Measurements from ENCODE around the gene CNNM2.
"Not testable (repeated sequence)": the region's sequence is repeated elsewhere in the genome, so short reads cannot be mapped to it uniquely, and the experiment has no call there.

Gene CNNM2

DNA sequence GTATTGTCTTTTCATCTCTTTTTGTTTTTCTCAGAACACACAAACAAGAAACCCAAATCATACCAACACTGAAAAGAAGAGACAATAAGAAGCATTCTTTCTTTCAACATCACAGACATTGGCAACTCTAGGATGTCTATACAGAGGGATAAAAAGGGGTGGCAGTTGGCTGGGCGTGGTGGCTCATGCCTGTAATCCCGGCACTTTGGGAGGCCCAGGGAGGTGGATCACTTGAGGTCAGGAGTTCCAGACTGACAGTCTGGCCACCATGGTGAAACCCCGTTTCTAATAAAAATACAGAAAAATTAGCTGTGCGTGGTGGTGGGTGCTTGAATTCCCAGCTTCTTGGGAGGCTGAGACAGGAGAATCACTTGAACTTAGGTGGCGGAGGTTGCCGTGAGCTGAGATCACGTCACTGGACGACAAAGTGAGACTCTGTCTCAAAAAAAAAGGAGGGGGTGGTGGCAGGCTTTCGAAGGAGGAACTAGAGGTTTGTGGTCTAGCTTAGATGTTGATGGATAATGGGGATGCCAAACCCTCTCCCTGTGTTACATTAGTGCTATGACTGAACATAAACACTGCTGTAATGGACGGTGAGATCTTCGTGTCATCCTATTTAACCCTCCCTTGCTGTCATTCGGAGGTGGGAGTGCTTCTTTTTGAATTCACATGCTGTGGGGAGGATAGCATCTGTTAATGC is 9.4 kb downstream of the CNNM2 start:
- no peak for DNase-seq

DNA sequence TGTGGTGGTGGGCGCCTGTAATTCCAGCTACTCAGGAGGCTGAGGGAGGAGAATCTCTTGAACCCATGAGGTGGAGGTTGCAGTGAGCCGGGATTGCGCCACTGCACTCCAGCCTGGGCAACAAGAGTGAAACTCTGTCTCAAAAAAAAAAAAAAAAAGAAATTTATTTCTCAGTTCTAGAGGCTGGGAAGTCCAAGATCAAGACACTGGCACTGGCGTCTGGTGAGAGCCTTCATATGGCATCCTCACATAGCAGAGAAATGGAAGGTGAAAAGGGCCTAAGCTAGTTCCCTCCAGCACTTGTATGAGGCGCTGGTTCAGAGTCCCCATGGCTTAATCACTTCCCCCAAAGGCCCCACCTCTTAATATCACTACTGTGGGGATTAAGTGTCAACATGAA is 10.3 kb downstream of the CNNM2 start:
- DNase-seq: not testable (repeated sequence)

DNA sequence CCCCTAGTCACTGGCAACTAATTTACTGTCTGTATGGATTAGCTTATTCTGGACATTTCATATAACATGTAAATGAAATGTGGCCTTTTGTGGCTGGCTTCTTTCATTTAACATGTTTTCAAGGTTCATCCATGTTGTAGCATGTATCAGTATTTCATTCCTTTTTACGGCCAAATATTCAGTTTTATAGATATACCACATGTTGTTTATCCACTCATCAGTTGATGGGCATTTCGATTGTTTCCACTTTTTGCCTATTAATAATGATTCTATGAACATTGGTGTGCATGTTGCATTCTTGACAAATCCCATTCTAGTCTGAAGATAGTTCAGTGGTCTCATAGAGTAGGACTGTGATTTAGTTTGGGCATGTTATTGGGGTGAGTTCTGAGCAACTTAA is 12.6 kb downstream of the CNNM2 start:
- no peak for DNase-seq

DNA sequence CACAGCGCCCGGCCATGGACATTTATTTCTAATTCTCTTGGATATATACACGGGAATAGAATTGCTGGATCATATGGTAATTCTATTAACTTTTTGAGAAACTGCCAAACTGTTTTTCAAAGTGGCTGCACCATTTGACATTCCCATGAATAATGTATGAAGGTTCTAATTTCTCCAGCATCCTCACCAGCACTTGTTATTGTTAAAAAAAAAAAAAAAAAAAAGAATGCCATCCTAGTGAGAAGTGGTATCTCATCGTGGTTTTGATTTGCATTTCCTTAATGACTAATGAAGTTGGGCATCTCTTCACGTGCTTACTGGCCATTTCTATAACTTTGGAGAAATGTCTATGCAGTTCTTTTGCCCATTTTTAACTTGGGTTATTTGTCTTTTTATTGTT is 13.5 kb downstream of the CNNM2 start:
- DNase-seq: no peak

DNA sequence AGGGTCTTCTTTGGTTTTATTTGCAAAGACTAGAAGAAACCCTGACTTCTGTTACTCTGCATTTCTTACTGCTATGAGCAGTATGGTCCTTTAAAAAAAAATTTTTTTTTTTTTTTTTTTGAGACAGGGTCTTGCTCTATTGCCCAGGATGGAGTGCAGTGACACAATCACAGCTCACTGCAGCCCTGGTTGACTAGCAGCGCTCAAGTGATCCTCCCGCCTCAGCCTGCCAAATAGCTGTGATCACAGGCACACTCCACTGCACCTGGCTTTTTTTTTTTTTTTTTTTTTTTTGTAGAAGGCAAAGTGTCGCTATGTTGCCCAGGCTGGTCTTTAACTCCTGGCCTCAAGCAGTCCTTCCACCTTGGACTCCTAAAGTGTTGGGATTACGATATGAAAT is 17.4 kb downstream of the CNNM2 start:
- DNase-seq: no peak

DNA sequence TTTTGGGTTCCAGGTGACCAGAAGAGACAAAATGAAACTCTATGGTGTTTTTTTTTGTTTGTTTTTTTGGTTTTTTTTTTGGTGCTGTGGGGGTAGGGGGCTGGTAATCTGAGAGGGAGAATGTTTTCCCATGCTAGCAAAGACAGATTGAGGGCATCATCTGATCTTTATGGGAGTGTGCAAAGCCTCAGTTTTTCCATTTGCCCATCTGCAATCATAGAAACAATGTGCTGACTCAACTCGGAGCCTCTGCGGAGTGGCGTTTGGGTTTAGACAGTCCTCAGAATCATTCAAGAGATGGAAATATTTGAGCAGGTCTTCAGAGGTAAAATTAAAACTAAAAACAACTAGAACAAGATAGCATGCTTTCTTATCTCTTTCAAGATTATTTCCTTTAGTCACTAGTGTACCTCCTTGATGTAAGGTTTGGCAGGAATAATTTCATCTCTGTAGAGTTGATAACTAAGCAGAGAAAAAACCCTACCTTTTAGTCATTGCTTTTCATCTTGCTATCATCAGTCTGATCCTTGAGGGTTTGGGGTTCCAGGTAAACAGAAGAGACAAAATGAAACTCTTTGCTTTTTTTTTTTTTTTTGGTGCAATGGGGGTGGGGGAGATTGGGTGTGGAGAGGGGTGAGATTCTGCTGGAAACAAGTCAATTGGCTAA is 18.0 kb downstream of the CNNM2 start:
- DNase-seq: no peak

DNA sequence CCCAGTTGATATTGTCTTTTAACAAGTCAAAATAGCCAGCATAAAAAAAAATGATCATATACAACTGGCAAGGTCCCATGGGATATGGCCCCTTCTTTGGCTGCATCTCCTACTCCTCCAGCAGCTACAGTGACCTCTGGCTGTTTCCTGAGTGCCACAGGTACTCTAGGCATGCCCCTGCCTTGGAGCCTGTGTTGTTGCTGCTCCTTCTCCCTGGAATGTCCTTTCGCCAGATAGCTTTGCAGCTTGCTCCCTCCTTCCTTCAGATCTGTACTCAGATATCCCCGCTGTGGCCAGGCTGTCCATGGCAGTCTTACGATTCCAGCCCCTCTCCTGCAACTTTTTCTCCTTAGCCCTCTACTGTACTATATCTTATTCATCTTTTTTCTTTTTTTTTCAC is 23.3 kb downstream of the CNNM2 start:
- DNase-seq: no peak

DNA sequence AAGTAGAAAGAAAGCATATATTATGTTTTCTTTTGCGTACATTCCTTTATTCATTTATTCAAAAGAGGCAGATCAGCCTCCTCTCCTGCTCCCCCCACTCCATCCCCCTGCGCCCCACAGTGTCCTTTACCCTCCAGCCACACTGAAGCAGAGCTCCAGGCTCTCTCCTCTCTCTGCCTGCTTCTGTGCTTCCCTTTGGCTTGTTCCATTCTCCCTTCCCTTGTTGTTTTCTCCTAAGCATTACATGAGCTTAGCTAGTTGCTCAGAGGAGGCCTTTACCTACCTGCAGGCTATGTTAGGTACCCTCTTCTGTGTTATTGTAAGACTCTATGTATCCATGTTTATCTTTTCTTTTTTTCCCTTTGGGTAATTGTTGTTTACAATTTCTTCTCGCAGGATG is 27.4 kb downstream of the CNNM2 start:
- DNase-seq: no peak

DNA sequence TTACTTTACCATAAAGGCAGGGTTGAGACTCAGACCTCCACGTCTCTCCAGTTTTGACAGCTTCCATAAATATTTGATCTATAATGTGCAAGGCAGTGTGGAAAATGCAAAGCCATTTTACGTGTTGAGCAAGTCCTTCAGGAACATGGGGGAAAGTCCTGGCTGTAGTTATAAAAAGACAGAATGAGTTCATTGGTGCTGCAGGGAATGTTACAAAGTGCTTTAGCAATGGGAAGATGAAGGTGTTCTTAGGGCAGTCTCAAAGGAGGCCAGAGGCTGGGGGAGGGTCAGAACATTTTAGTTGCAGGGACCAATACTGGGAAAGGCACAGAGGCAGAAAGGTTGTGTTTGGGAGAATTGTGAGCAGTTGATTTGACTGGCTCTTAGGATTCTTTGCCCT is 27.9 kb downstream of the CNNM2 start:
- no peak for DNase-seq

DNA sequence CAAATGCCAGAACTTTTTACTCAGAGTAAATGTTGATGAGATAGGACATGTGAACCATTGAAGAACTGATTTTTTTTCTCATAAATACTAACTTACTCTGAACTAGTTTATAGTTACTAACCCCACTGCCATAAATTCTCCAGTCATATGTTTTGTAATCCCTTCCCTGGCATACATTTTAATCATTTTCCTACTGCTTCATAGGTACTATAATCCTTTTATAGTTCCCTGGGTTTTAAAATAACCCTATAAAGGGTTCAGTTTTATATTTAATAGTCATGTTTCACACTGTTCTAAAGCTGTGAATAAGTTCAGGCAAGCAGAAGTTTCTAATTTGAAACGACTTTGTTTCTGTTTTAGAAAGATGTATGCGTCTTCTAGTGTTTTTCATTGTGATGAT is 28.9 kb downstream of the CNNM2 start:
- no peak for DNase-seq

DNA sequence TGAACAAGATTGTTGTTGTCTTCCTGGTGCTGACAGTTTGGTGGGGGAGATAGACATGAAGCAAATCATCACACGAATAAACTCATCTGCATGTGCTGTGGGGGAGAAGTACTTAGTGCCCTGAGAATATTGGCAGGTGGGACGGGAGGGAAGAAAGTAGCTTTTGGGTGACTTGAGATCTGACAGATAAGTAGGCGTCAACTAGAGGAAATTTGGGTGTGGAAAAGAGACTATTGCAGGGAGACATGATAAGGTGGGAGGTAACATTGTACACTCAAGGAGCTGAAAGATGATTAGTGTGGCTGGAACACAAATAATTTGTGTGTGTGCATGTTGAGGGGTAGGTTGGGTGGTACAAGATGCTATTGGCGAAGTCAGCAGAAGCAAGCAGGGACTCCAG is 30.1 kb downstream of the CNNM2 start:
- DNase-seq: no peak

DNA sequence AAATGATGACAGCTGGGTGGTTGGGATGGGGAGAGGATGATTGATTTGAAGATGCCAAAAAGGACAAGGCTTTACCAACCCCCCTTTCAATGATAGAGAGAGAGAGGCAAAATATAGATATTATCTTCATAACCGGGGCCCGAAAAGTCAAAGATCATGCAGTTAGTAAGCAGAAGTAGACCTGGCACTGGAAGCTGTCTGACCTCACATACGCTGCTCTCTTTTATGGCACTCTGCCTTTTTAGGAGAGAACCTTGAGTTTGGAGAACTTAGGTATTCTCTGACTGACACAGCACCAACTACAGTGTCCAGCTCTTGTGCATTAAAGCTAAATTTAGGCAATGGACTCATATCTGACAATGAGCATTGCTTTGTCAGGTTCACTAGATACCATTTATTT is 30.7 kb downstream of the CNNM2 start:
- DNase-seq: no peak

DNA sequence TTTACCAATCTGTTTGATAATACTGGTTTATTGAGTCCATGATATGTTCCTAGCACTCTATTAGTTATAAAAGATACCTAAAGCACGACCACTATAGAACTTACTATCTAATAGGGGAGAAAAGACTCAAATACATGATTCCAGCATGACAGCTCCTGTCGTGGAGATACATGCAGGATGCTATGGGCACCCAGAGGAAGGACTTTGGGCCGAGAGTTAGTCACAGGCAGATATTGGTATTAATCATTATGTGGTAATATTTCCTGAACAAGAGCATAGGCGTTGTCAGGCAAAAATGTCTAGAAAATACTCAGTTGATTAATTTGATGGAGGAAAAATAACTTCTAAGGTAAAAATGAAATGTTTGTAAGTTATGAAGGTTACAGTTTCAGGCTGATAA is 31.8 kb downstream of the CNNM2 start:
- no peak for DNase-seq

DNA sequence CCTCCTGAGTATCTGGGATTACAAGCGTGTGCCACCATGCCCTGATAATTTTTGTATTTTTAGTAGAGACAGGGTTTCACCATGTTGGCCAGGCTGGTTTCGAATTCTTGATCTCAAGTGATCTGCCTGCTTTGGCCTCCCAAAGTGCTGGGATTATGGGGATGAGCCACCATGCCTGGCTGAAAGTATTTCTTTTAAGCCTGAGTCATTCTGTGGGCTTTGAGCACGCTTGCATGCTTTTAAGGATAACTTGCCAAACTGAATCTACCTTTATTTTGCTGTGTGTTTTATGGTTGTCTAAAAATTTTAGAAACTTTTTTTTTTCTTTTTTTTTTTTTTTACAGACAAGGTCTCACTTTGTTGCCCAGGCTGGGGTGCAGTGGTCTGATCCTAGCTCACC is 33.2 kb downstream of the CNNM2 start:
- no peak for DNase-seq

DNA sequence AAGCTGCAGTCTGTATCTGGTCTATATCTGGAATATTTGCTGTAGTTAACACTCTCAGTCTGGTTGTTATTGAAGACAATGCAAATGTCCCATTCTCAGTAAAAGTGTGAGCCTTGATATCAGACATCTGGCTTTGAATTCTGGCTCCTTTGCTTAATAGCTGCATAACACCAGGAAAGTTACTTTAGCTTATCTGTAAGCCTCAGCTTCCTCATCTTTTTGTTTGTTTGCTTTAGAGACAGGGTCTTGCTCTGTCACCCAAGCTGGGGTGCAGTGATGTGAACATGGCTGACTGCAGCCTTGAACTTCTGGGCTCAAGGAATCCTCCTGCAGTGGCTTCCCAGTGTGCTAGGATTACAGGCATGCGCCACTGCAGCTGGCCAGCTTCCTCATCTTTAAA is 41.3 kb downstream of the CNNM2 start:
- DNase-seq: no peak

DNA sequence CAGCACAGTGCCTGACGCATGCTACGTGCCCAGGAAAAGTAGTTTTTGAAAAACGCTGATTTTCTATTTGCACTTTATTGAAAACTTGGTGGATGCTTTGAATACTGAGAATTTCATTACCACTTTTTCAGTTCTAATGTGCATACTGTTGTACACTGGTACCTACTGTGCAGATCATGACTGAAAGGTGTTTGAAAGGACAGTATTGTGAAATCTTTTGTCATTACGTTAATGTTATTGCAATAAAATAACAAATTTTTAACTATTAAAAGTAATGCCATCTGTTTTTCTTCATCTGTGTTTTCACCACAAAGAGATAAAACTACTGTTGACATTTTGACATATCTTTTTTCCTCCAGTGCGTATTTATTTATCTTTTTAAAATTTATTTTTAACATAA is 42.1 kb downstream of the CNNM2 start:
- no peak for DNase-seq

DNA sequence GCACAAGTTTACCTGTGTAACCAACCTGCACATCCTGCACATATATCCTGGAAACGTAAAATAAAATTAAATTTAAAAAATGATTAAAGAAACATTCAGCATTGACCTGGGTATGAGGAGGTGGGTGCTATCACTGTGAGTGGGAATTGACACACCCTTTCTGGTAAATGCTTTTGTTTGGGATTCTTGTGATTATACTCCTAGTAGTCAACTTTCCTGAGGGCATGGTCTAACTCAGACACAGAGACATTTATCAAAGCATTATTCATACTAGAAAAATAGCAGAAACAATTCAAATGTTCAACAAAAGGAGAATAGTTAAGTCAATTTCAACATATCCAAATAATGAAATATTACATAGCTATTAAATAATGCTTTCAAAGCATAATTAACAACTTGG is 44.2 kb downstream of the CNNM2 start:
- DNase-seq: no peak

DNA sequence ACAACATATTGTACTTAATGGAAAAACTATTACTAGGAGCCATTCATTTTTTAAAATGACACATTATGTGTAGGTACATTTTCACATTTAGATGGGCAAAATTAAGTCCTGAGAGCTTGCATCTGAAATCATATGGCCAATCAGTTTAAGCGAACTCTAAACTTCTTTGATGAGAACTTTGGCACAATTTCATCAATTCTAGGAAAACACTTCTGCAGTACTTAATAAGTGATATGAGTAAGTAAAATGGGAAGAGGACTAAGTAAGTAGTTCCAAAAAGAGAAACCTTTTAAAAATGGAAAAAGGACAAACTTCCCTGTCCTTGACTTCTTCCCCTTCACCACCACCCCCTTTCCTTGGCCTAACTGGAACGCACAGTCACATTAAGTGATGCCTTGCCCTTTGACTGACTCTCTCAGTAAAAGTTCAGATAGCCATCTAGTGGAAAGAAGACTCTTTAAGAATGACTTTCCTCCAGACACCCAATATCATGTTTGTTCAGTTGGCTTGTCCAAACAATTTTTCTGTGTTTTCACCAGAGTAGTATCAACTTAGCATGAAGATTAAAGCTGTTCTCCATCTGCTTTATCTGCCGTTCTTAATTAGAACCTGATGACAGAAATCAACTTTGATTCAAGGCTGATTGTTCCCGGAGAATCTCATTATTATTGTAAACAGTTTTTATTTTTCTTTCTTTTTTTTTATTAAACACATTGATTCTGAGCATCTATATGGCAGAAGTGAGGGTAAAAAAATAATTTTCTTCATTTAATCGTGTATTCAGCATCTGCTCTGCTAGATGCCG is 45.1 kb downstream of the CNNM2 start:
- no peak for DNase-seq

DNA sequence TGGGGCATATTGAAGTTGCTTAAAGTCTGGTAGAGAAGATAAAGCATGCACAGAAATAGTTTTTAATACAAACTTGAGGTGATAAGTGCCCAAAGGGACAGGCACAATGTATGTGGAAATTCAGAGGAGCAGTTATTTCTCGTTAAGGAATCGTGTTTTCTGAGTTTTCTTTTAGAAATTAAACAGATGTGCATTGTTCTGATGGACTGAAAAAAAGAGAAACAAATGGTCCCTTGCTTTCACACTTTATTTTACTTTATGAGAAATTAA is 45.6 kb downstream of the CNNM2 start:
- no peak for DNase-seq

DNA sequence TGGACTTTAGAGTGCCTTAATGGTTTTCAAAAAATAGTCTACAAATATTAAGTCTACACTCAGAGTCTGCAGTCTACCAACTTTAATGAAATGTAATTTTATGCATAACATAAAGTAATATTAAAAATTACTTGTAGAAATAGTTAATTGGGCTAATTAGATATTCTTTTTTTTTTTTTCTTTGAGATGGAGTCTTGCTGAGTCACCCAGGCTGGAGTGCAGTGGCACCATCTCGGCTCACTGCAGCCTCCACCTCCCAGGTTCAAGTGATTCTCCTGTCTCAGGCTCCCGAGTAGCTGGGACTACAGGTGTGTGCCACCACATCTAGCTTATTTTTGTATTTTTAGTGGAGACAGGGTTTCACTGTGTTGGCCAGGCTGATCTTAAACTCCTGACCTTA is 46.0 kb downstream of the CNNM2 start:
- DNase-seq: not testable (repeated sequence)

DNA sequence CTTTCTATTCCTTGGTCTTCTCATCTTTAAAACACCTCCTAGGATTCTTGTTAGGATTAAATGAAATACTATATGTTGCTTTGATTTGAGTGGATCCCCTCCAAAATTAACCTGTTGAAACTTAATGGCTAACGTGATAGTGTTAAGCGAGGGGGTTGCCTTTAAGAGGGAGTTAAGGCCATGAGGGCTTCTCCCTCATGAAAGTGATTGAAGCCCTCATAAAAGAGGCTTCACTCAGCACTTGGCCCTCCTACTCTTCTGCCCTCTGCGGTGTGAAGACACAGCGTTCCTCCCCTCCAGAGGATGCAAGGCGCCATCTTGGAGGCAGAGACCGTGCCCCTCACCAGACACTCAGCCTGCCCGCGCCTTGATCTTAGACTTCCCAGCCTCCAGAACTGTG is 46.6 kb downstream of the CNNM2 start:
- no peak for DNase-seq

DNA sequence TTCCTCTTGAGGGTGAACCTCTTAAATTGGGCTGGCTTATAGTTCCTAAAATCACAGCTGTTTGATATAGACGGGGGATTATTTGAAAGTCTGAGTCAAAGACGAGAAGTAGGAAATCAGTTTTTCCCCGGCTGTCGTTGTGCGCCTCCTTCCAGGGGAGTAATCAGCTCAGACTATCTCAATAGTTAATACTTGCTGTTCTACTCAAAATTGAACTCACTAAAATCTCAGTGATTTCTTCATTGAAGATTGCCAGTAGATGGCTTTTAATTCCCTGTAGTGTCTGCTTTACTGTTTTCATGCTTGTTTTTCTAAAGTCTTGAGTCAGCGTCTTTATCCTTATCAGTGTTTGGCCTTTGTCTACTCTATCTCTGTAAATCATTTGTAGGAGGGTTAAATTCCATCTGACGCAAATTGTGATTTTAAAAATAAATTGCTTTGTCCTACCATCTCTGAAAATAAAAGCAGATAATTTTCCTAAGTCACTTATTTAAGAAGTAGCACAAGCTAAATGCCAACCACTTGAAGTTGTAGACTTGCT is 47.3 kb downstream of the CNNM2 start:
- DNase-seq: no peak

DNA sequence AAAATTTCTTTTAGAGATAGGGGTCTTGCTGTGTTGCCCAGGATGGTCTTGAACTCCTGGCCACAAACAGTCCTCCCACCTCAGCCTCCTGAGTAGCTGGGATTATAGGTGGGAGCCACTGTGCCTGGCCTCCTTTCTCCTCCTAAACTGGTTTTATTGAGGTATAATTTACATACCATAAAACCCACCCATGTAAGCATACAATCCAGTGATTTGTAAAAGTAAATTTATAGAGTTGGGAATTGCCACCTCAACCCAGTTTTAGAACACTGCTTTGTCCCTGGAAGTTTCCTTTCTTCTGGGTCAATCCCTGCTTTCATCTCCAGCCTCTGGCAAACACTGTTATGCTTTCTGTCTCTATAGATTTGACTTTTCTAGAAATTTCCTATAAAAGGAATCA is 49.0 kb downstream of the CNNM2 start:
- no peak for DNase-seq
